CD4-positive, alpha-beta T cell treated with Interleukin-6 at 100 ng/mL for 8 hours (primary cell): ENCODE results near the gene MEOX2.

Experiments
- DNase-seq: peaks from one replicate; pipeline ENCODE4 v3.0.0-alpha.2; 2020; ENCODE audit warnings: mixed read lengths, low spot score

The MEOX2 gene

GRCh38 chr7:15681186-15681585 lies 5.3 kb downstream of the MEOX2 start:
- DNase-seq, result no peak

DNA sequence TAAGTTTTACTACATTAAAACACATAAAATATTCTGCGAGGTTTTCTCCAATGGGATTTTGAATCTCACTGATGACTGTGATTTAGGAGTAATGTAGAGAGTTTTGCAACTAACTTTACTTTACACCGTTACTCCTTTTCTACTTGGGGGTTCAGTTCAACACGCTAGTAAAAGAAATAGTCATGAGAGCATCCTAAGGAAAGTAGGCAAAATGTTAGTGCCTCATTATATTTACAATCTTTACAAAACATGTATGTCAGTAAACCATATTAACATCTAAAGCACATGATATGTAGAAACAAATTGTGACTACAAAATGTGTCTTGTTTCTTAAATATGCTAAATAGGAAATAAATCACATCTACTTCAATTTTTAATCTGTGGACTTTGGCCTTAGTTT lies 6.0 kb downstream of the MEOX2 start:
- no peak for DNase-seq

- no peak for DNase-seq
Observed at GRCh38 chr7:15679306-15679705, 7.2 kb downstream of the MEOX2 start.

DNA sequence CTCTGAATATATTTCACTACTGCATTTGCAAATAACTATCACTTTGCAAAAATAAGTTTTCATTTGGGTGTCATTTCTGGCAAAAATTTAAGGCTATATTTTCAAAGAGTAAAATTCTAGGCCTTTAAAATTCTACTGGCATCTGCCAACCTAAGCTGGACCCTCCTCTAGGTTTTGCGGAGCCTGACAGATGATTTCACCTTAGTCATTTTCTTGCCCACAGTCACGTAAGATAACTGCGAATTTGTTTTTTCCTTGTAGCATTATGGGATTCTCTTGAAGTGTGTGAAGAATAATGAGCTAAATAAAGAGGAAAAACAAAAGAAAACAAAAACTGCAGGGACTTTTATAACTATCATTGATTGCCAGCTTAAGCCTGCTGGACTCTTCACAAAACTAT lies 7.8 kb downstream of the MEOX2 start:
- DNase-seq, result no peak

GRCh38 chr7:15675379-15675778 lies 11.1 kb downstream of the MEOX2 start:
- no peak for DNase-seq

- DNase-seq, result no peak
Observed at GRCh38 chr7:15674586-15674985, 11.9 kb downstream of the MEOX2 start.

- no peak for DNase-seq
Observed at GRCh38 chr7:15669443-15670090, 16.9 kb downstream of the MEOX2 start.

DNA sequence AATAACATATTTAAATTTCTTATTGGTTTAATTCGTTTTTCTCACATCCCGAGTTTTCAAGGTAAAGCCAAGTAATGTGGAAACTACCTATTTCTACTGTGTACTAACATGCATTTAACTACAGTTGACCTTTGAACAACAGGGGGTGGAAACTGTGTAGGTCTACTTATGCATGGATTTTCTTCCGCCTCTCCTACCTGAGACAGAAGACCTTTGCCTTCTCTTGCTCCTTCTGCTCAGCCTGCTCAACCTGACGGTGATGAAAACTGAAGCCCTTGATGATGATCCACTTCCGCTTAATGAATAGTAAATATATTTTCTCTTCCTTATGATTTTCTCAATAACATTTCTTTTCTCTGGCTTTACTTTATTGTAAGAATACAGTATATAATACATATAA lies 18.5 kb downstream of the MEOX2 start:
- DNase-seq, result no peak

- no peak for DNase-seq
Observed at GRCh38 chr7:15662451-15662850, 24.0 kb downstream of the MEOX2 start.

DNA sequence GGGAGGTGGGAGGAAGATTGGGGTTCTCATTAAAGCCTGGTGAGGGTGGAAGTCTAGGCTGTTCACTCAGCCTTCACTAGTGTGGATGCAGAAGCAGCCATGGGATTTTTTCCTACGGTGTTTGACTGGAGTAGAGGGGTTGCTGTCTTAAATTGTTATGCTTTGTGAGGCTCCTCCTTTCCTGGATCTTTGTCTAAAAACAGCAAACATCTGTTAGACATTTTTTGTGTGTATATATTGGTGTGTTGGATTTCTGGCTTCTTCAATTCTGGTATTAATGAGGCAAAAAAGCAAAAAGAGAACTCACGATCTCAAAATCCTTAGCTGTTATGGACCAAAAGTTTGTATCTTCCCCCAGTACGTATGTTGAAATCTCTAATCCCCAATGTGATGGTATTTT lies 28.2 kb downstream of the MEOX2 start:
- no peak for DNase-seq

DNA sequence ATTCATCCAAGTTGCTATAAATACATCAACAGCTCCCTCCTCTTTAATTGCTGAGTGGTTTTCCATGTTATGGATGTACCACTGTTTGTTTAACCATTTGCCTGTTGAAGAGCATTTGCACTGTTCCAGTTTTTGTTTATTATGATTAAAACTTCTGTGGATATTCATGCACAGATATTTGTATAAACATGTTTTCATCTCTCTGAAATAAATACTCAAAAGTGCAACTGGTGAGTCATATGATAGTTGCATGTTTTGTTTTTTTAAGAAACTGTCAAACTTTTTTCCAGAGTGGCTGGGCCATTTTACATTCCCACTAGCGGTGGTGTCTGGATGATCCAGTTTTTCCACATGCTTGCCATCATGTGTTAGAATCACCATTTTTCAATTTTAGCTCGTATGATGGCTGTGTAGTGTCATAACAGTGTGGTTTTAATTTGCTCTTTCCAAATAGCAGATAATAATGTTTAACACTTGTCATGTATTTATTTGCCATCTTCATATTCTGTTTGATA lies 33.6 kb downstream of the MEOX2 start:
- DNase-seq, result no peak

GRCh38 chr7:15651693-15652092 lies 34.8 kb downstream of the MEOX2 start:
- DNase-seq, result no peak

- DNase-seq, result no peak
Observed at GRCh38 chr7:15650787-15651186, 35.7 kb downstream of the MEOX2 start.

GRCh38 chr7:15648461-15648961 lies 38.0 kb downstream of the MEOX2 start:
- DNase-seq, result no peak

- no peak for DNase-seq
Observed at GRCh38 chr7:15647309-15647708, 39.2 kb downstream of the MEOX2 start.

GRCh38 chr7:15643000-15643705 lies 43.3 kb downstream of the MEOX2 start:
- DNase-seq, result no peak

DNA sequence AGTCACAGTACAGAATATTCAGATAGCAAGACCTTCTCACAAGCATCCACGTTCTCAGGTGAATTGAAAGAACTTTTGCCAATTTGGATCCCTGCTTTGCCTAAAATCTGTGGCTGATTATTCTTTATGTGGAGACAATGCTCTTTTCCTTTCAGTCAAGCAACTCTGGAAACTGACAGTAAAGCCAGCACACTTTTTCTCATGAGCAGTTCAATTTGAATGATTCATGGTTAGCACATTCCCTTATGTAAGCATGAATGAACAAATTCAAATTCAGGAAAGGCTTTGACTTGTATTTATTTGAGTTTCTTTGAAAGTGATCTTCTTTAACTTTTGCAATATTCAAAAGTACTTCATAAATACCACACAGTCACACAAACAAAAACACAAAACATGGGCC lies 57.6 kb downstream of the MEOX2 start:
- no peak for DNase-seq

DNA sequence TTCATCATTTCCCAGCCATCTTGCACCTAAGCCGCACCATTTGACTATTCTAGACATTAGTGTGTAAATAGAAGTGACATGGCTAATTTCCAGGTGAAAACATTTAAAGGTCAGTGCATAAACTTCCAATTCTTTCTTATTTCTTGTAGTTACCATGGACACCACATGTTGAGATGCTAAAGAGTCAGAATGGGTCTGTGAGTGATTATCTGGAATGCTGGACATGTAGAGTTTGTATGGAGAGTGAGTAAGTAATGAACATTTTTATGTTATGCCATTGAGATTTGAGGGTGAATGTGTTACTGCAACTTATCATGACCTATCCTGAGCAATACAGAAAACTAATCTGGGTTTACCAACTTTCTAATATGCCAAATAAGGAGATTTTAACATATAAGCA lies 60.4 kb downstream of the MEOX2 start:
- DNase-seq, result no peak

GRCh38 chr7:15625466-15625865 lies 61.0 kb downstream of the MEOX2 start:
- no peak for DNase-seq

DNA sequence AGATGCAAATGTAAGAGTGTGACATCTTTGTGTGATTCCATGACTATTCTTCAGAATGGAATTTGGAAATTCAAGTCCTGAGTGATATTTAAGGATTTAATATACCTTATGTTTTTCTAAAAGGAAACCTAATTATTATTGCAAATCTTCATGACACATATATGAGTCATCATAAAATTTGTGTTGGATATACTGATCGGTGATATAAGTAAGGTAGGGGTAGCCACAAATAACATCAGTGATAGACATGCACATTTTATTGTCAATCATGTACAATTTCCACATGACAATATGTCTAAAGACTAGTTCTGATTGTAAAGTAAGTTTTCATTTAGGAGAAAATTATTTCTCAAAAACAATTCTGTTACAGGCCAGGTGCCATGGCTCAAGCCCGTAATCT lies 65.0 kb downstream of the MEOX2 start:
- DNase-seq, result no peak

DNA sequence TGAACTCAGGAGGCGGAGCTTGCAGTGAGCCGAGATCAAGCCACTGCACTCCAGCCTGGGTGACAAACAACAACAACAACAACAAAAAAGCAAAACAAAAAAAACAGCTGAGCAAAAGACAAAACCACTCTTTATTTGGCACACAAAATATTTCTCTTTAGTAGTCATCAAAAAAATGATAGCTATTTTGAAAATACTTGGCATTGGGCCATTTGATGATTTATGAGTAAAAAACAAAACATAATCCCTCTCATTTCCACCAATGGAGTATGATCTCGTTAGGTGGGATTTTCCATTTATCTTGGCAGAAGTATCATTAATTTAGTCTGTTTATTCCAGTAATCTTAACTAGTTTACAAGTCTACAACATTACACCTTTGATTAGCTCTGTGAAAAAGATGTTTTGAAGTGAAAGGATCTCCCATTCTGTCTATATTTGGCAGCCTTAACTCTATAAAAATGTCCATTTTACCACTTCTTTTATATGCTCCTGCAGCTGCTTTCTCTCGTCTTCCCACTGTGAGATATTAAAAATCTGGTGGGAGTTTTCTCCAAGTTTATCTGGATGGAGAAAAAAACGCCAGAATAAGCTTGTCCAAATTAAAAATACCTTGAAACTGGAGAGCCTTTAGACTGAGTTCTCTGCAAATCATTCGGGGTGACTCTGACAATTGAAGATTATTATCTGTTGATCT lies 65.8 kb downstream of the MEOX2 start:
- no peak for DNase-seq

DNA sequence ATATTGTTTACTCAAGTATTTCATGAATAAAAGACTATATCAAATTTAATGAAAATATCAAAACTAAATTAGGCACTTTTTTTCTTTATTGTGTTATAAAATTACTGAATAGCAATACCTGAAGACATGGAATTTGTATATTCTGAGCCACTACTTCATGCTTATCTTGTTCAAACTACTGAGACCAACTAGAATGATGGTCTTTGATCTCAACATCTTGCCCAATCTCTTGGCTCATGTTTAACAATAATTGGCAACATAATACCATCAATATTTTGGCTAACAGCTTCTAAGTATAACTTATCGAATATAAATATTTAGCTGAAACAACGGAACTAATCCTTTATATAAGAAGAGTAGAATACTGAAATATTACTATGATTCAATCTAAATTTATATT lies 68.2 kb downstream of the MEOX2 start:
- no peak for DNase-seq

DNA sequence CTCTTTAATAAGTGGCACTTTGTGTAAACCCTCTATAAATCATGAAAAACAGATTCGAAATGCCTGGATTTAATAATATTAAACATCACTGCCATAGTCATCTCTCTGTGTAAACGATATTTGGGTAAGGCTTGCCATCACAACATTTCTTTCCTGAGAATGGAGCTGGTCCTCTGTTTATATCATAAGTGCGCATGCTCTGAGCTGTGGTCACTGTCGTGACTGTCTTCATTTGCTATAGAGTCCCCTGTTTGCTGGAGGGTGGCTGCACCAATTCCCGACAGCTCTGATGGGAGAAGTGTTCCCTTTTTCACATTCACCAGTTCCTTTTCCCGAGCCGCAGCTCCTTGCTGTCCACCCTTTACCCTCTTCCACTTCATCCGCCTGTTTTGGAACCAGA lies 74.3 kb downstream of the MEOX2 start:
- DNase-seq, result no peak
